Astrocyte of the cerebellum (primary cell): ENCODE measurements around the gene DSCAM.

Source experiments
- DNase-seq: peaks from one replicate; pipeline ENCODE4 v3.0.0-alpha.2; 2011; ENCODE audit warnings: low read depth
- H3K4me3 ChIP-seq: 2 replicates; pipeline ENCODE4 v1.5.1; 2011; ENCODE audit warnings: mild to moderate bottlenecking, low read depth, low read length, moderate library complexity
- CTCF ChIP-seq: IDR thresholded peaks from 2 replicates; pipeline ENCODE4 v1.5.1; 2012; ENCODE audit warnings: low read length, low read depth, moderate library complexity, mild to moderate bottlenecking; ENCODE audit errors: missing control alignments
- in situ Hi-C: cut with HindIII; loops from 2 replicates; pipeline ENCODE4 v1.10.0; 2017; ENCODE audit warnings: low sequenced_read_pairs

Gene DSCAM

GRCh38 chr21:40200126-40200525, 646.8 kb downstream of the DSCAM start:
- no peak overlapping the region for H3K4me3 ChIP-seq
- no peak for TF ChIP-seq CTCF
- DNase-seq = no peak
- in situ Hi-C loops = no loop called here

- TF ChIP-seq CTCF = no peak
- in situ Hi-C loops = no loop called here
- DNase-seq = no peak
Observed at GRCh38 chr21:40194185-40194980, 652.6 kb downstream of the DSCAM start.

GRCh38 chr21:40191616-40192015, 655.3 kb downstream of the DSCAM start:
- no peak overlapping the region for H3K4me3 ChIP-seq
- in situ Hi-C loops = no loop called here
- no peak for TF ChIP-seq CTCF
- no peak for DNase-seq

More at GRCh38 chr21:40194185-40194980, 652.6 kb downstream of the DSCAM start:
- no peak overlapping the region for H3K4me3 ChIP-seq

GRCh38 chr21:40191196-40191595, 655.8 kb downstream of the DSCAM start:
- no peak for TF ChIP-seq CTCF
- no peak overlapping the region for H3K4me3 ChIP-seq
- in situ Hi-C loops = no loop called here
- DNase-seq = no peak

GRCh38 chr21:40187946-40188654, 658.9 kb downstream of the DSCAM start:
- TF ChIP-seq CTCF = no peak
- in situ Hi-C loops = no loop called here
- no peak overlapping the region for H3K4me3 ChIP-seq
- DNase-seq = no peak

- in situ Hi-C loops = no loop called here
- H3K4me3 ChIP-seq = no peak overlapping the region
- no peak for DNase-seq
- TF ChIP-seq CTCF = no peak
Observed at GRCh38 chr21:40187244-40187643, 659.7 kb downstream of the DSCAM start.
